Activated T-cell treated with anti-CD3 and anti-CD28 coated beads, Interleukin-2, amount 50 U/mL, for 24 hours (primary cell): ENCODE measurements around the gene UBE4B.

Experiments used
- DNase-seq: peaks from one replicate; pipeline ENCODE4 v3.0.0-alpha.2; 2020
- H3K27ac Mint-ChIP-seq: 2 replicates; pipeline ENCODE4 v1.8.0; 2020; ENCODE audit warnings: mild to moderate bottlenecking, mixed read lengths
- H3K27me3 Mint-ChIP-seq: 2 replicates; pipeline ENCODE4 v1.8.0; 2020; ENCODE audit warnings: mixed read lengths
- H3K36me3 Mint-ChIP-seq: 2 replicates; pipeline ENCODE4 v1.8.0; 2020; ENCODE audit warnings: low read depth, mixed read lengths
- H3K4me1 Mint-ChIP-seq: 2 replicates; pipeline ENCODE4 v1.8.0; 2020; ENCODE audit warnings: low read depth, mixed read lengths
- H3K4me3 Mint-ChIP-seq: 2 replicates; pipeline ENCODE4 v1.8.0; 2020; ENCODE audit warnings: mild to moderate bottlenecking, moderate library complexity, mixed read lengths
- H3K9me3 Mint-ChIP-seq: 2 replicates; pipeline ENCODE4 v1.8.0; 2020; ENCODE audit warnings: mixed read lengths

UBE4B gene

GRCh38 chr1:10074059-10074851, 41.5 kb downstream of the UBE4B start:
- Mint-ChIP-seq H3K27ac (peak overlapping the region; percentile 1), H3K27me3 (no peaks in the 10 kb centered on the region), H3K36me3 (peaks cover 47% of the 10 kb centered on the region), H3K4me3 (no peak overlapping the region), H3K4me1 (peaks cover 23% of the 10 kb centered on the region), H3K9me3 (no peaks in the 10 kb centered on the region)
- peak; percentile 68 for DNase-seq

- DNase-seq = no peak
- Mint-ChIP-seq H3K4me3 (no peak overlapping the region), H3K27me3 (no peaks in the 10 kb centered on the region), H3K9me3 (peaks cover 2% of the 10 kb centered on the region), H3K36me3 (peaks cover 54% of the 10 kb centered on the region), H3K27ac (peak overlapping the region; percentile 1), H3K4me1 (peaks cover 23% of the 10 kb centered on the region)
Measured at GRCh38 chr1:10074852-10075730, 42.3 kb downstream of the UBE4B start.

- Mint-ChIP-seq H3K9me3 (peaks cover 2% of the 10 kb centered on the region), H3K4me1 (peaks cover 23% of the 10 kb centered on the region), H3K27ac (no peak overlapping the region), H3K4me3 (no peak overlapping the region), H3K36me3 (peaks cover 60% of the 10 kb centered on the region), H3K27me3 (no peaks in the 10 kb centered on the region)
- no peak for DNase-seq
Measured at GRCh38 chr1:10075732-10076131, 43.0 kb downstream of the UBE4B start.

- H3K4me1 Mint-ChIP-seq = peaks cover 21% of the 10 kb centered on the region
- peaks cover 56% of the 10 kb centered on the region for H3K36me3 Mint-ChIP-seq
- H3K9me3 Mint-ChIP-seq = peaks cover 2% of the 10 kb centered on the region
- no peaks in the 10 kb centered on the region for H3K27me3 Mint-ChIP-seq
- H3K27ac Mint-ChIP-seq = no peak overlapping the region
- no peak for DNase-seq
- H3K4me3 Mint-ChIP-seq = no peak overlapping the region
Measured at GRCh38 chr1:10078494-10078893, 45.7 kb downstream of the UBE4B start.

GRCh38 chr1:10080523-10080922, 47.8 kb downstream of the UBE4B start:
- Mint-ChIP-seq H3K27me3 (no peaks in the 10 kb centered on the region), H3K4me1 (peaks cover 3% of the 10 kb centered on the region), H3K36me3 (peaks cover 53% of the 10 kb centered on the region), H3K27ac (no peak overlapping the region), H3K4me3 (no peak overlapping the region), H3K9me3 (peaks cover 2% of the 10 kb centered on the region)
- DNase-seq = no peak

- H3K9me3 Mint-ChIP-seq = peaks cover 2% of the 10 kb centered on the region
- no peak overlapping the region for H3K27ac Mint-ChIP-seq
- no peak overlapping the region for H3K4me3 Mint-ChIP-seq
- no peaks in the 10 kb centered on the region for H3K27me3 Mint-ChIP-seq
- H3K4me1 Mint-ChIP-seq = peaks cover 3% of the 10 kb centered on the region
- peaks cover 44% of the 10 kb centered on the region for H3K36me3 Mint-ChIP-seq
- DNase-seq = no peak
Measured at GRCh38 chr1:10082785-10083479, 50.2 kb downstream of the UBE4B start.

- peaks cover 1% of the 10 kb centered on the region for H3K4me1 Mint-ChIP-seq
- peaks cover 2% of the 10 kb centered on the region for H3K9me3 Mint-ChIP-seq
- no peak overlapping the region for H3K27ac Mint-ChIP-seq
- H3K27me3 Mint-ChIP-seq = no peaks in the 10 kb centered on the region
- DNase-seq = no peak
- no peak overlapping the region for H3K4me3 Mint-ChIP-seq
- H3K36me3 Mint-ChIP-seq = peaks cover 40% of the 10 kb centered on the region
Measured at GRCh38 chr1:10084045-10084444, 51.3 kb downstream of the UBE4B start.

GRCh38 chr1:10085076-10085475, 52.3 kb downstream of the UBE4B start:
- Mint-ChIP-seq H3K9me3 (no peaks in the 10 kb centered on the region), H3K4me3 (no peak overlapping the region), H3K36me3 (peaks cover 34% of the 10 kb centered on the region), H3K27ac (no peak overlapping the region), H3K4me1 (peaks cover 1% of the 10 kb centered on the region), H3K27me3 (no peaks in the 10 kb centered on the region)
- DNase-seq = no peak

GRCh38 chr1:10087210-10087609, 54.5 kb downstream of the UBE4B start:
- Mint-ChIP-seq H3K27me3 (no peaks in the 10 kb centered on the region), H3K9me3 (no peaks in the 10 kb centered on the region), H3K4me1 (peaks cover 1% of the 10 kb centered on the region), H3K36me3 (peaks cover 27% of the 10 kb centered on the region), H3K27ac (no peak overlapping the region), H3K4me3 (no peak overlapping the region)
- no peak for DNase-seq

- DNase-seq = no peak
- H3K27ac Mint-ChIP-seq = no peak overlapping the region
- H3K36me3 Mint-ChIP-seq = peaks cover 67% of the 10 kb centered on the region
- no peaks in the 10 kb centered on the region for H3K9me3 Mint-ChIP-seq
- no peaks in the 10 kb centered on the region for H3K4me1 Mint-ChIP-seq
- H3K4me3 Mint-ChIP-seq = no peak overlapping the region
- H3K27me3 Mint-ChIP-seq = no peaks in the 10 kb centered on the region
Measured at GRCh38 chr1:10101929-10102328, 69.2 kb downstream of the UBE4B start.

GRCh38 chr1:10103193-10103592, 70.4 kb downstream of the UBE4B start:
- H3K4me1 Mint-ChIP-seq = no peaks in the 10 kb centered on the region
- no peaks in the 10 kb centered on the region for H3K9me3 Mint-ChIP-seq

GRCh38 chr1:10104834-10105233, 72.1 kb downstream of the UBE4B start:
- no peak overlapping the region for H3K4me3 Mint-ChIP-seq
- H3K9me3 Mint-ChIP-seq = no peaks in the 10 kb centered on the region
- H3K36me3 Mint-ChIP-seq = peaks cover 75% of the 10 kb centered on the region
- no peaks in the 10 kb centered on the region for H3K27me3 Mint-ChIP-seq
- H3K4me1 Mint-ChIP-seq = no peaks in the 10 kb centered on the region
- no peak for DNase-seq
- H3K27ac Mint-ChIP-seq = no peak overlapping the region

More at GRCh38 chr1:10103193-10103592, 70.4 kb downstream of the UBE4B start:
- Mint-ChIP-seq H3K36me3 (peaks cover 75% of the 10 kb centered on the region), H3K27ac (no peak overlapping the region), H3K4me3 (no peak overlapping the region), H3K27me3 (no peaks in the 10 kb centered on the region)
- DNase-seq = no peak

GRCh38 chr1:10105484-10105883, 72.7 kb downstream of the UBE4B start:
- DNase-seq = no peak
- H3K4me3 Mint-ChIP-seq = no peak overlapping the region
- H3K4me1 Mint-ChIP-seq = no peaks in the 10 kb centered on the region
- no peak overlapping the region for H3K27ac Mint-ChIP-seq
- H3K27me3 Mint-ChIP-seq = no peaks in the 10 kb centered on the region
- peaks cover 79% of the 10 kb centered on the region for H3K36me3 Mint-ChIP-seq
- no peaks in the 10 kb centered on the region for H3K9me3 Mint-ChIP-seq

- Mint-ChIP-seq H3K27ac (no peak overlapping the region), H3K4me3 (no peak overlapping the region), H3K27me3 (no peaks in the 10 kb centered on the region), H3K36me3 (peaks cover 79% of the 10 kb centered on the region), H3K4me1 (no peaks in the 10 kb centered on the region), H3K9me3 (no peaks in the 10 kb centered on the region)
- no peak for DNase-seq
Measured at GRCh38 chr1:10106241-10106640, 73.5 kb downstream of the UBE4B start.
